Upper lobe of left lung (tissue), 6 donors: ENCODE data around the gene AMZ1. TPM values are rescaled to one million over a fixed set of nuclear protein-coding genes. Genes with fewer than 3 reads are reported as not detected.

Experiments
- ATAC-seq, 2 donors: fragments of 200-7000 bp; cut with Tn5 transposase; one replicate each; pipeline ENCODE4 v1.9.1; 2022; ENCODE audit warnings: mild to moderate bottlenecking in 2 of 2, moderate library complexity in 2 of 2; ENCODE audit not compliant: low FRiP score in 2 of 2
- DNase-seq, 2 donors: peaks; one replicate each; pipeline ENCODE4 v3.0.0-alpha.2; 2019 to 2020
- H3K27ac ChIP-seq, 4 donors: fragments of 200-600 bp; sonication (generic); one replicate each; pipeline ENCODE4 v1.5.1; 2016 to 2019
- H3K27me3 ChIP-seq, 4 donors: fragments of 200-600 bp; sonication (generic); one replicate each; pipeline ENCODE4 v1.5.1; 2017 to 2019
- H3K36me3 ChIP-seq, 4 donors: fragments of 200-600 bp; sonication (generic); one replicate each; pipeline ENCODE4 v1.5.1; 2016 to 2019
- H3K4me1 ChIP-seq, 4 donors: fragments of 200-600 bp; sonication (generic); one replicate each; pipeline ENCODE4 v1.5.1; 2018 to 2019
- H3K4me3 ChIP-seq, 4 donors: fragments of 200-600 bp; sonication (generic); one replicate each; pipeline ENCODE4 v1.5.1; 2017 to 2019; ENCODE audit warnings: mild to moderate bottlenecking in 2 of 4, moderate library complexity in 1 of 4
- H3K9me3 ChIP-seq, 4 donors: fragments of 200-600 bp; sonication (generic); one replicate each; pipeline ENCODE4 v1.5.1; 2018 to 2019
- CTCF ChIP-seq, 6 experiments: fragments of 450-650 bp in 4 of 6; fragments of 200-600 bp in 2 of 6; sonication (generic) in 2 of 6; IDR thresholded peaks; one replicate each; pipeline ENCODE4 v1.5.1; 2016 to 2019; ENCODE audit warnings: antibody characterized with exemption in 6 of 6
- EP300 ChIP-seq, 4 donors: sonication (generic); formaldehyde crosslinking; IDR thresholded peaks; one replicate each; pipeline ENCODE4 v1.5.1; 2017; ENCODE audit warnings: antibody characterized with exemption in 4 of 4, control low read depth in 2 of 4
- POLR2A ChIP-seq, 4 donors: fragments of 450-650 bp; IDR thresholded peaks; one replicate each; pipeline ENCODE4 v1.5.1; 2016 to 2017; ENCODE audit warnings: antibody characterized with exemption in 4 of 4, mild to moderate bottlenecking in 2 of 4
- POLR2AphosphoS5 ChIP-seq, 2 donors: sonication (generic); formaldehyde crosslinking; IDR thresholded peaks; one replicate each; pipeline ENCODE4 v1.5.1; 2017; ENCODE audit warnings: antibody characterized with exemption in 2 of 2
- WGBS, 2 donors: methylation state at CpG; one replicate each; pipeline ENCODE4 v1.1.5; 2017 to 2018; 5-methylcytosine and 5-hydroxymethylcytosine counted together
- total RNA-seq, 6 donors: library from RNA; depleted of rRNA in 4 of 6; stranded (reverse); fragments of >200 nt in 4 of 6; gene quantifications; one replicate each; pipeline versions ENCODE4 v1.1.0 to v1.2.1, GENCODE V29; 2016 to 2021
- donor health status: DM: no; HTN: no; CAD: no; lungs with moderate emphysema.
- donor health status: DM: no; HTN: yes; CAD: no; lungs with severe emphysema.

The AMZ1 gene
- total RNA-seq: 10 to 100 TPM in 1 of 6 donors, 1 to 10 TPM in 3, under 1 TPM in 2; 0.30 to 16.6 (median 5.3) TPM

DNA sequence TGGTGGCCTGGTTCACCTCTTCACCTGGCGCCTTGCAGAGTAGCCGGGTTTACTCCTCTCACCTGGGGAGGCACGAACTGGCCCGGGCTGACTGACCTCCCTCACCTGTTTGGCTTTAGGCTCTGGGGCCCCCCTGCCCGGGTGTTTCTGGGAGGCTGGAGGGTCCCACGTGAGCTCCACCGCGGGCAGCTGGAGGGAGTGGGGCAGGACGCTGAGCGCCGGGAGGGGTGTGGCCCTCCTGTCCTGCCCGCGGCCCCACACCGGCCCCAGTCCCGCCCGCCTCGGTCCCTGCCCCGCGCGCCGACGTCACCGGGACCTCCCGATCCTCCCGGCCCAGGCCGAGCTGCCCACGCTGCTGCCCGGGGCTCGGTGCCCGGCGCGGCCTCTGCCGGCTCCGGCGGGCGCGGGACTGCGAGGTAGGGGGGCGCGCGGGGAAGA lies at the start of gene AMZ1:
Gene AMZ1, plus strand, starts transcription at position 322 of the 438 bp plus-strand sequence. CDS start 12,250 bp downstream, outside the sequence.
- H3K27ac ChIP-seq: no peak within 1 kb of the TSS
- ATAC-seq (peak in 1 of 2 donors; percentile 48), DNase-seq (peak in 1 of 2 donors; percentile 86)
- H3K9me3 ChIP-seq: no peaks in the 10 kb centered on the region
- TF ChIP-seq CTCF (IDR thresholded peaks at IDR 0.05) (no peak), POLR2A (IDR thresholded peaks at IDR 0.05) (no peak), EP300 (IDR thresholded peaks at IDR 0.05) (no peak), POLR2AphosphoS5 (IDR thresholded peaks at IDR 0.05) (no peak)
- H3K4me1 ChIP-seq: peaks cover 19 to 25% (median 22%) of the 10 kb centered on the region in 4 donors
- WGBS, 2 donors: 16% methylated on average over 6 of the region's 41 CpGs; no CpG with 5 or more reads in 1 of the 2 donors
- H3K4me3 ChIP-seq: peak within 1 kb of the TSS in 3 of 4 donors; percentile 15 to 36 (median 26)
- H3K27me3 ChIP-seq: peaks cover 0 to 26% (median 19%) of the 10 kb centered on the region in 4 donors
- no peaks in the 10 kb centered on the region for H3K36me3 ChIP-seq

DNA sequence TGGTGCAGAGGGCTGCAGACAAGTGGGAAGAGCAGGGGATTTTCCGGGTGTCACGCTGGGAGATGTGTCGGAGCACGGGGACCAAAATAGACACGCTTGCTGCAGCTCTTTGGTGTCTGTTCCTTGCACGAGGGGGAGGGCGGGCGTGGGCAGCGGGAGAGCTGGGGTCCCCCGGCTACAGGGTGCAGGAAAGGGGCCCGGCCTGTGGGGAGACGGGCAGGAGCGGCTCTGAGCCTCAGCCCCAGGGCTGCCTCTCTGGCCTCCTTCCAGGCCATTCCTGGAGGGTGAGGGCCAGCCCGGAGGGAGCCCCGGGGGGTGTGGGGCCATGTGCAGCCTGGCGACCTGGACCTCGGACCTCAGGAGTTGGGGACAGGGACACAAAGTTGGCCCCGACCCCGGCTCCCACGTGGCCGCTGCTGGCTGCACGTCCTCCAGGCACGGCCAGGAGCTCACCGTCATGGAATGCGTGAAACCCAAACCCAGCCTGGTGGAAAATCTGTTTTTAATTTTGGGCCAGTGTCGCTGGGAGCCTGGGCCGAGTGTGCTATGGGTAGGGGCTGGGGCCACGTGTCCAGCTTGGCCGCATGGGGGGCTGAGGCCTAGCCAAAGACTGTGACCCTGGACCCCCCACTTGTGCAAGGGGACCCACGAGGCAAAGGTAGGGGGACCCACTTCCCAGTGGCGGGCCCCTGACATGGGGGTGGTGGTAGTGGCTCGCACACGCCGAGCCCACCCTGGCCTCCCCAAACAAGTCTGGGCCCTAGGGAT lies 49.6 kb upstream of the AMZ1 start:
- H3K4me1 ChIP-seq: peaks cover 69 to 98% (median 79%) of the 10 kb centered on the region in 4 donors
- H3K4me3 ChIP-seq: no peak overlapping the region
- no peaks in the 10 kb centered on the region for H3K27me3 ChIP-seq
- H3K27ac ChIP-seq: peak overlapping the region in 3 of 4 donors; percentile 52 to 93 (median 68)
- DNase-seq (peak in 1 of 2 donors; percentile 82), ATAC-seq (peak in 1 of 2 donors; percentile 10)
- no peaks in the 10 kb centered on the region for H3K36me3 ChIP-seq
- TF ChIP-seq POLR2A (IDR thresholded peaks at IDR 0.05) (no peak), CTCF (IDR thresholded peaks at IDR 0.05) (no peak)
- WGBS, 2 donors: 72 to 92% methylated on average over 11 to 25 of the region's 34 CpGs
- H3K9me3 ChIP-seq: no peaks in the 10 kb centered on the region

- Histone ChIP-seq H3K27me3 (no peaks in the 10 kb centered on the region), H3K9me3 (no peaks in the 10 kb centered on the region), H3K4me3 (no peak overlapping the region), H3K27ac (peak overlapping the region in 2 of 4 donors; percentile 44 to 93), H3K4me1 (peaks cover 70 to 98% (median 78%) of the 10 kb centered on the region in 4 donors), H3K36me3 (no peaks in the 10 kb centered on the region)
- DNase-seq (peak in 1 of 2 donors; percentile 78), ATAC-seq (no peak)
- no peak for TF ChIP-seq POLR2A (IDR thresholded peaks at IDR 0.05)
- TF ChIP-seq POLR2AphosphoS5 (IDR thresholded peaks at IDR 0.05): no peak
- TF ChIP-seq EP300 (IDR thresholded peaks at IDR 0.05): no peak
- TF ChIP-seq CTCF (IDR thresholded peaks at IDR 0.05): no peak
- WGBS, 2 donors: 84 to 95% methylated on average over 8 to 14 of the region's 24 CpGs
Observed at GRCh38 chr7:2639181-2639681, 48.8 kb upstream of the AMZ1 start.

DNA sequence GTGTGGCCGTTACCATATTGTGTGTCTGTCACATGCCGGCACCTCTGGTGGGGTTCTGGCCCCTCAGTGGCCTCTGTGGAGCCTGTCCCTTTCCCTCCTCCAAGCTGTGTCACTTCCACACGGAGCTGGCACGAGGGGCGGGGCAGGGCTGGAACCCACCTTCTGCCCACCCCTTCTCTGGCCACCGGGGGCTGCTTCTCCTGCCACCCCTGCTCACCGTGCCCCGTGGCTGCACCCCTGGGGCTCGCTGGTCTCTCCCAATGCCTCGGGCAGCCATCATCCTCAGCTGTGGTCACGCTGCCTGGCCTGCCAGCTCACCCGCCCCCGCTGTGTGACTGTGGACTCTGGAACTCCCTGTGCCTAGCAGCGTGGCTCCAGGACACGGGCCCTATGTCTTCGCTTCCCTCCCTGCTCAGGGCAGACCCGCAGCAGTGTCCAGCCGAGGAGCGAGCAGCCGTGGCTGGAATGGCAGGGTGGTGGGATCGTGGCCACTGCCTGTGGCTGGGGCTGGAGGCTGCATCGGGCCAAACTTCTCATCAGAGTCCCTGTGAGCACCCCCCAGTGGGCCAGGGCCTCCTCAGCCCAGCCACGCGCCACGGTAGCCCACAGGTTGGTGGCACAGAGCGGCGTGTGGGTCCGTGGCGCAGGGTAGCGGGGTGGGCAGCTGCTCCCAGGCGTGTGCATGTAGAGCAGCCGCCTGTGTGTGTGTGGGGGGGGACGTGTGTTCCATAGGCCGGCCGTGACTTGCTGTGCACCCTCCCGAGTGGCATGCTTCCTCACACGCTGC lies 48.1 kb upstream of the AMZ1 start:
- WGBS, 2 donors: 83 to 91% methylated on average over 10 to 31 of the region's 37 CpGs
- Histone ChIP-seq H3K9me3 (no peaks in the 10 kb centered on the region), H3K4me1 (peaks cover 70 to 98% (median 78%) of the 10 kb centered on the region in 4 donors), H3K27ac (peak overlapping the region in 2 of 4 donors; percentile 88 to 93), H3K36me3 (no peaks in the 10 kb centered on the region), H3K4me3 (no peak overlapping the region), H3K27me3 (no peaks in the 10 kb centered on the region)
- DNase-seq (peak in 1 of 2 donors; percentile 74), ATAC-seq (no peak)
- no peak for TF ChIP-seq POLR2AphosphoS5 (IDR thresholded peaks at IDR 0.05)
- TF ChIP-seq POLR2A (IDR thresholded peaks at IDR 0.05): no peak
- TF ChIP-seq EP300 (IDR thresholded peaks at IDR 0.05): no peak
- TF ChIP-seq CTCF (IDR thresholded peaks at IDR 0.05): no peak
